Liver (tissue), 9 donors: ENCODE data around the gene OAS2. TPM values are rescaled to one million over a fixed set of nuclear protein-coding genes. Genes with fewer than 3 reads are reported as not detected.

Source experiments
- DNase-seq: peaks from one replicate; pipeline ENCODE4 v3.0.0-alpha.2; 2017; ENCODE audit warnings: low spot score
- H3K27ac ChIP-seq, 2 donors: one replicate each; pipeline ENCODE4 v1.7.0; 2013; ENCODE audit warnings: inconsistent platforms in 2 of 2, low read length in 2 of 2, control low read depth in 1 of 2, low read depth in 1 of 2, mild to moderate bottlenecking in 1 of 2
- H3K27me3 ChIP-seq, 4 donors: one replicate each; pipeline versions ENCODE4 v1.6.1 to v1.7.0; 2013; ENCODE audit warnings: low read length in 3 of 4, inconsistent platforms in 1 of 4, mild to moderate bottlenecking in 1 of 4, moderate library complexity in 1 of 4; ENCODE audit not compliant: control insufficient read depth in 4 of 4, insufficient read depth in 4 of 4
- H3K36me3 ChIP-seq, 4 donors: one replicate each; pipeline versions ENCODE4 v1.6.1 to v1.7.0; 2013; ENCODE audit warnings: low read length in 3 of 4, mild to moderate bottlenecking in 3 of 4, low read depth in 1 of 4, moderate library complexity in 1 of 4; ENCODE audit not compliant: control insufficient read depth in 4 of 4, insufficient read depth in 3 of 4
- H3K4me1 ChIP-seq, 4 donors: one replicate each; pipeline versions ENCODE4 v1.6.1 to v1.7.0; 2013; ENCODE audit warnings: low read length in 3 of 4, mild to moderate bottlenecking in 3 of 4, moderate library complexity in 1 of 4; ENCODE audit not compliant: control insufficient read depth in 4 of 4, insufficient read depth in 4 of 4
- H3K4me3 ChIP-seq, 3 donors: one replicate each; pipeline versions ENCODE4 v1.6.1 to v1.7.0; 2013; ENCODE audit warnings: low read length in 3 of 3, control low read depth in 1 of 3, low read depth in 1 of 3, mild to moderate bottlenecking in 1 of 3
- H3K9ac ChIP-seq, 2 donors: one replicate each; pipeline ENCODE4 v1.7.0; 2013; ENCODE audit warnings: low read length in 2 of 2, mild to moderate bottlenecking in 2 of 2, moderate library complexity in 2 of 2, control low read depth in 1 of 2, low read depth in 1 of 2
- H3K9me3 ChIP-seq, 4 donors: one replicate each; pipeline versions ENCODE4 v1.6.1 to v1.7.0; 2013; ENCODE audit warnings: low read length in 3 of 4; ENCODE audit not compliant: control insufficient read depth in 4 of 4
- CTCF ChIP-seq: fragments of 150-350 bp; IDR thresholded peaks from 2 replicates; pipeline ENCODE4 v1.5.1; 2017; ENCODE audit warnings: improper control_type of control experiment, low read depth, low read length; ENCODE audit not compliant: missing input control
- EGR1 ChIP-seq, 2 donors: IDR thresholded peaks; 2 replicates each; pipeline ENCODE4 v1.6.1; 2016 to 2018; ENCODE audit warnings: antibody characterized with exemption in 2 of 2, low read depth in 2 of 2
- FOXA1 ChIP-seq: IDR thresholded peaks from 2 replicates; pipeline ENCODE4 v1.6.1; 2016; ENCODE audit warnings: antibody characterized with exemption
- FOXA2 ChIP-seq: IDR thresholded peaks from 2 replicates; pipeline ENCODE4 v1.6.1; 2016; ENCODE audit warnings: antibody characterized with exemption
- GABPA ChIP-seq, 2 donors: IDR thresholded peaks in 1 of 2; conservative IDR thresholded peaks in 1 of 2; 2 replicates each; pipeline ENCODE4 v1.6.1; 2016; ENCODE audit warnings: antibody characterized with exemption in 2 of 2, mild to moderate bottlenecking in 1 of 2, moderate library complexity in 1 of 2
- HNF4A ChIP-seq, 2 donors: conservative IDR thresholded peaks; 2 replicates each; pipeline ENCODE4 v1.6.1; 2016; ENCODE audit warnings: antibody characterized with exemption in 2 of 2, mild to moderate bottlenecking in 2 of 2
- HNF4G ChIP-seq: IDR thresholded peaks from 2 replicates; pipeline ENCODE4 v1.6.1; 2016; ENCODE audit warnings: antibody characterized with exemption
- JUND ChIP-seq, 2 donors: IDR thresholded peaks; 2 replicates each; pipeline ENCODE4 v1.6.1; 2016; ENCODE audit warnings: antibody characterized with exemption in 2 of 2
- RAD21 ChIP-seq, 2 donors: IDR thresholded peaks; 2 replicates each; pipeline ENCODE4 v1.6.1; 2016; ENCODE audit warnings: antibody characterized with exemption in 2 of 2, mild to moderate bottlenecking in 2 of 2
- TAF1 ChIP-seq: conservative IDR thresholded peaks from 2 replicates; pipeline ENCODE4 v1.6.1; 2016; ENCODE audit warnings: antibody characterized with exemption, mild to moderate bottlenecking
- YY1 ChIP-seq: IDR thresholded peaks from 2 replicates; pipeline ENCODE4 v1.6.1; 2016; ENCODE audit warnings: antibody characterized with exemption, mild to moderate bottlenecking
- ZBTB33 ChIP-seq: IDR thresholded peaks from 2 replicates; pipeline ENCODE4 v1.6.1; 2016; ENCODE audit warnings: antibody characterized with exemption
- WGBS: extraction: QIAGEN DNeasy Blood & Tissue Kit; methylation state at CpG from one replicate; pipeline ENCODE4 v1.1.7; 2013; 5-methylcytosine and 5-hydroxymethylcytosine counted together
- polyA plus RNA-seq, 2 donors: library from polyadenylated mRNA; stranded (reverse) in 1 of 2; unstranded in 1 of 2; fragments of 200-250 nt in 1 of 2; fragments of >200 nt in 1 of 2; fragmentation: Nextera tagmentation in 1 of 2; extraction: Ambion mirVana in 1 of 2; gene quantifications; one replicate each; pipeline versions ENCODE4 v1.2.1 to v1.2.3, GENCODE V29; 2013 to 2015
- total RNA-seq, 2 donors: library from RNA; depleted of rRNA; stranded (reverse); fragments of >200 nt; gene quantifications; one replicate each; pipeline ENCODE4 v1.2.3, GENCODE V29; 2014
- TF ChIP-seq, protein P1 (sequence below): IDR thresholded peaks from 2 replicates; pipeline ENCODE4 v1.6.1; 2016; ENCODE audit warnings: antibody characterized with exemption
- TF ChIP-seq, protein P2 (sequence below): IDR thresholded peaks from 2 replicates; pipeline ENCODE4 v1.6.1; 2016; ENCODE audit warnings: antibody characterized with exemption
- donor health status: healthy.
- donor health status: healthy.
- donor health status: healthy.
- donor health status: healthy.
- donor health status: healthy.

The OAS2 gene
- total and polyA plus RNA-seq, 4 donors, result 3.3 to 9.4 (median 6.9) TPM

GRCh38 chr12:113005762-113006161 is 27.4 kb downstream of the OAS2 start:
- Histone ChIP-seq H3K9me3 (no peaks in the 10 kb centered on the region), H3K36me3 (peaks cover 0 to 42% (median 24%) of the 10 kb centered on the region in 4 donors), H3K27me3 (no peaks in the 10 kb centered on the region), H3K9ac (no peak overlapping the region), H3K27ac (no peak overlapping the region), H3K4me1 (peaks cover 0 to 8% (median 5%) of the 10 kb centered on the region in 4 donors), H3K4me3 (no peak overlapping the region)
- WGBS, result 74% methylated on average over 4 of the region's 4 CpGs
- DNase-seq, result no peak
- no peak for TF ChIP-seq JUND (IDR thresholded peaks at IDR 0.05)
- TF ChIP-seq HNF4A (conservative IDR thresholded peaks at IDR 0.05), result peak in 1 of 2 donors; percentile 15

DNA sequence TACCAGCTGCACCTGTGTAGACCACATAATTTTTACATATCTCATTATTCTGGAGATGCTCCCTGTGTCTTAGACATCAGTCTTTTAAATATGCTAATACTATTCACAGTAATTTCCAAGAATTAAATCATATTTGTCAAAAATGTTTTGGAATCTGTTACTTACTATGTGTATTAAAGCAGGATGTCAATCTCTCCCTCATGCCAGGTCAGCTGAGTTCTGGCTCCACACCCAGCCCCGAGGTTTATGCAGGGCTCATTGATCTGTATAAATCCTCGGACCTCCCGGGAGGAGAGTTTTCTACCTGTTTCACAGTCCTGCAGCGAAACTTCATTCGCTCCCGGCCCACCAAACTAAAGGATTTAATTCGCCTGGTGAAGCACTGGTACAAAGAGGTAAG is 27.9 kb downstream of the OAS2 start:
- Histone ChIP-seq H3K27ac (no peak overlapping the region), H3K4me3 (no peak overlapping the region), H3K36me3 (peaks cover 0 to 44% (median 25%) of the 10 kb centered on the region in 4 donors), H3K9me3 (peaks cover 0 to 1% (median 0%) of the 10 kb centered on the region in 4 donors), H3K4me1 (peaks cover 0 to 8% (median 5%) of the 10 kb centered on the region in 4 donors), H3K27me3 (no peaks in the 10 kb centered on the region), H3K9ac (no peak overlapping the region)
- no peak for TF ChIP-seq JUND (IDR thresholded peaks at IDR 0.05)
- no peak for TF ChIP-seq FOXA1
- no peak for TF ChIP-seq ZBTB33
- no peak for TF ChIP-seq FOXA2
- DNase-seq, result no peak
- WGBS, result 95% methylated on average over 7 of the region's 7 CpGs

DNA sequence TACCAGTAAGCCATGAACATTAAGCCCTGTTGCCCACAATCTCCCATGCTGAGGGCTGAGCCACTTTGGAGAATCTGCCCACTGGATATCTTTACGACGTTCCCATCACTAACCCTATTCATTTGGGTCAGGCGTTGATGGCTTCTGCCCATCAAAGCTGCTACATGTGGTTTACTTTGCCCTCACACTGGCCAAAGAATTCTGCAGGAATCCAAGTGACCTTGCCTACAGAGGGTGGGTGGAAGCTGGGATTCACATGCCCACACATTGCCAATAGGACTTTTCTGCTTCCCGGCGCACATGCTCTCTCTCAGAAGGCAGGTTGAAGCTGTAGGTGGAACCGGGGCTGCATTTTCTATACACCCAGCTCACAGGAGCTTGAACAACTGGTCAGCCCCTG is 28.3 kb downstream of the OAS2 start:
- peaks cover 0 to 8% (median 5%) of the 10 kb centered on the region in 4 donors for H3K4me1 ChIP-seq
- no peak overlapping the region for H3K4me3 ChIP-seq
- H3K9me3 ChIP-seq, result peaks cover 0 to 3% (median 0%) of the 10 kb centered on the region in 4 donors
- no peak overlapping the region for H3K9ac ChIP-seq
- H3K36me3 ChIP-seq, result peaks cover 0 to 44% (median 25%) of the 10 kb centered on the region in 4 donors
- DNase-seq, result no peak
- H3K27me3 ChIP-seq, result no peaks in the 10 kb centered on the region
- 95% methylated on average over 6 of the region's 6 CpGs for WGBS
- no peak overlapping the region for H3K27ac ChIP-seq
- TF ChIP-seq FOXA2 (no peak), CTCF (no peak), RAD21 (IDR thresholded peaks at IDR 0.05) (no peak), EGR1 (IDR thresholded peaks at IDR 0.05; ENCODE audit: low read depth in 2 of 2) (no peak), GABPA (IDR thresholded peaks at IDR 0.05 in 1 of 2, conservative IDR thresholded peaks at IDR 0.05 in 1 of 2) (no peak), HNF4G (no peak), YY1 (no peak), ZBTB33 (no peak), TAF1 (no peak), JUND (IDR thresholded peaks at IDR 0.05) (no peak)
- TF ChIP-seq, protein P1, sequence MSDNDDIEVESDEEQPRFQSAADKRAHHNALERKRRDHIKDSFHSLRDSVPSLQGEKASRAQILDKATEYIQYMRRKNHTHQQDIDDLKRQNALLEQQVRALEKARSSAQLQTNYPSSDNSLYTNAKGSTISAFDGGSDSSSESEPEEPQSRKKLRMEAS, result no peak
- TF ChIP-seq, protein P2, sequence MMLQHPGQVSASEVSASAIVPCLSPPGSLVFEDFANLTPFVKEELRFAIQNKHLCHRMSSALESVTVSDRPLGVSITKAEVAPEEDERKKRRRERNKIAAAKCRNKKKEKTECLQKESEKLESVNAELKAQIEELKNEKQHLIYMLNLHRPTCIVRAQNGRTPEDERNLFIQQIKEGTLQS, result no peak
